Spinal cord (tissue), 10 donors: ENCODE measurements around the gene ITGA2B. TPM values are rescaled to one million over a fixed set of nuclear protein-coding genes. Genes with fewer than 3 reads are reported as not detected.

Experiments used
- DNase-seq, 6 donors: peaks; one replicate each; pipeline versions ENCODE4 v3.0.0 to v3.0.0-alpha.2; 2013 to 2015; ENCODE audit warnings: low spot score in 6 of 6, low read depth in 4 of 6
- H3K27ac ChIP-seq: one replicate; pipeline ENCODE4 v1.5.1; 2013; ENCODE audit warnings: low read depth, low read length, control low read depth
- H3K27me3 ChIP-seq: one replicate; pipeline ENCODE4 v1.6.1; 2013; ENCODE audit warnings: low read length; ENCODE audit not compliant: control insufficient read depth, insufficient read depth
- H3K36me3 ChIP-seq: one replicate; pipeline ENCODE4 v1.6.1; 2013; ENCODE audit warnings: low read length; ENCODE audit not compliant: control insufficient read depth, insufficient read depth
- H3K4me1 ChIP-seq: one replicate; pipeline ENCODE4 v1.6.1; 2013; ENCODE audit warnings: low read length; ENCODE audit not compliant: control insufficient read depth, insufficient read depth
- H3K4me3 ChIP-seq: one replicate; pipeline ENCODE4 v1.5.1; 2013; ENCODE audit warnings: low read depth, low read length, control low read depth
- H3K9me3 ChIP-seq: one replicate; pipeline ENCODE4 v1.6.1; 2013; ENCODE audit warnings: low read length; ENCODE audit not compliant: control insufficient read depth, insufficient read depth
- WGBS: methylation state at CpG from one replicate; pipeline ENCODE4 v1.1.5; 2013; ENCODE audit warnings: missing lambda C conversion rate; ENCODE audit not compliant: insufficient coverage; 5-methylcytosine and 5-hydroxymethylcytosine counted together
- polyA plus RNA-seq, 2 donors: library from polyadenylated mRNA; unstranded; fragments of 120-200 nt; gene quantifications; one replicate each; pipeline ENCODE4 v1.2.1, GENCODE V29; 2013; ENCODE audit not compliant: insufficient read length in 2 of 2
- total RNA-seq, 2 donors: library from RNA; depleted of rRNA in 1 of 2; stranded (reverse); fragments of 120-200 nt in 1 of 2; fragments of >200 nt in 1 of 2; gene quantifications; one replicate each; pipeline versions ENCODE4 v1.2.3 to v1.2.4, GENCODE V29; 2013 to 2014
- donor health status: healthy.

The ITGA2B gene
- total and polyA plus RNA-seq, 4 donors = 3.9 to 10.2 (median 5.5) TPM

- H3K36me3 ChIP-seq = peaks cover 29% of the 10 kb centered on the region
- no peaks in the 10 kb centered on the region for H3K9me3 ChIP-seq
- WGBS = 7% methylated on average over 3 of the region's 11 CpGs
- H3K4me1 ChIP-seq = peaks cover 32% of the 10 kb centered on the region
- H3K27me3 ChIP-seq = no peaks in the 10 kb centered on the region
- H3K4me3 ChIP-seq = peak overlapping the region; percentile 73
- peak overlapping the region; percentile 75 for H3K27ac ChIP-seq
- peak in 2 of 6 donors; percentile 38 to 40 for DNase-seq
Measured at GRCh38 chr17:44362459-44362948, 26.9 kb downstream of the ITGA2B start.

GRCh38 chr17:44361292-44362260 lies 27.9 kb downstream of the ITGA2B start:
- peaks cover 32% of the 10 kb centered on the region for H3K4me1 ChIP-seq
- peak overlapping the region; percentile 73 for H3K4me3 ChIP-seq
- 43% methylated on average over 3 of the region's 11 CpGs for WGBS
- DNase-seq = peak in 2 of 6 donors; percentile 80
- peak overlapping the region; percentile 31 for H3K27ac ChIP-seq
- peaks cover 32% of the 10 kb centered on the region for H3K36me3 ChIP-seq
- H3K27me3 ChIP-seq = no peaks in the 10 kb centered on the region
- H3K9me3 ChIP-seq = no peaks in the 10 kb centered on the region

DNA sequence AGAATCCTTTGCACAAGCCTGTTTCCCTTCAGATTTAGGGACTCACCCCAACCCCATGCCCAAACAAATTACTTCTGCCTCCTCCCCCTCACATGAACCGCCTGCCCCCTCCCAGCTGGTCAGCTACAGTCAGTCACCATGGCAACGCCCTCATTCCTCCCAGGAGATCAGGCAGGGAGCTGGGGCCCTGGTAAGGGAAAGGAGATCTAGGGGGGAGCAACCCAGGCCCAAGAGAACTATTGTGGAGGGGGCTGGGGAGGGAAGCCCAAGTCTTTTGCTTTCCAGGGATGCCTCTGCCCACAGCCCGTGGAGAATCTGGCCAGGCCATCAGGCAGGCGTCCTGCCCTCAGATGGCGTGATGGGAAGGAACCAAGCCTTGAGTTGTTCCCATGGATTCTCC lies 28.6 kb downstream of the ITGA2B start:
- H3K36me3 ChIP-seq = peaks cover 40% of the 10 kb centered on the region
- H3K4me1 ChIP-seq = peaks cover 32% of the 10 kb centered on the region
- peak overlapping the region; percentile 40 for H3K27ac ChIP-seq
- 14% methylated on average over 4 of the region's 5 CpGs for WGBS
- DNase-seq = peak in 2 of 6 donors; percentile 64 to 79
- H3K27me3 ChIP-seq = no peaks in the 10 kb centered on the region
- H3K4me3 ChIP-seq = no peak overlapping the region
- no peaks in the 10 kb centered on the region for H3K9me3 ChIP-seq

- Histone ChIP-seq H3K9me3 (no peaks in the 10 kb centered on the region), H3K27me3 (no peaks in the 10 kb centered on the region), H3K4me3 (no peak overlapping the region), H3K36me3 (peaks cover 47% of the 10 kb centered on the region), H3K27ac (no peak overlapping the region), H3K4me1 (peaks cover 36% of the 10 kb centered on the region)
- WGBS = 0% methylated on average over 1 of the region's 6 CpGs
- no peak for DNase-seq
Measured at GRCh38 chr17:44360144-44360533, 29.3 kb downstream of the ITGA2B start.

DNA sequence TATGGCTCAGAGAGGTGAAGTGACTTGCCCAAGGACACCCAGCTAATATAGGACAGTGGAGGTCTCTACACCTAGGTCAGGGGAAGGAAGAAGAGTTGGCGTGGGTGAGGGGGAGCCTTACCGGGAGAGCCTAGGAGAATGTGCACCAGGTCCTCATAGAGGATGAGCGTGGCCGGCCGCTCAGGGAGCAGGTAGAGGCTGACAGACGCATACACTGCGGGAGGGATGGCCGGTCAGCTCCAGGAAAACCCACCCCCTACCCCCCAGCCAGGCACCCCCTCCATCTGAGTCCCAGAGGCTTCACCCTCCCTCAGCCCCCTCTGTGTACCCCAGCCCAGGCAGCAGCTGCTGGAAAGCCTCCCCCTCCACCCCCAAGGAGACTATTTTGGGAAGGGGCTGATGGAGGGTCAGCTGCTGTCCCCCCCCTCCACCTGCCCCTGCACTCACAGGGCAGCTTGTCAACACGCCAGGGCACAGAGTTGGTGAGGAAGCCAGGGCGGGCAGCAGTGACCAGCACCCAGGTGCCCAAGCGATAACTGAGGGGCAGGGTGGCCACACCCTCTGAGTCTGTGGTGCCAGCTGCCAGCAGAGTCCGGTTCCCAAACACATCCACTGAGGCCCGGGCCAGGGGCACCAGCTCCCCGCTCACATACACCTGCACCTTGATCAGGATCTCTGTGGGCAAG lies 29.8 kb downstream of the ITGA2B start:
- no peak for DNase-seq
- Histone ChIP-seq H3K27me3 (no peaks in the 10 kb centered on the region), H3K36me3 (peaks cover 51% of the 10 kb centered on the region), H3K4me3 (no peak overlapping the region), H3K27ac (no peak overlapping the region), H3K4me1 (peaks cover 40% of the 10 kb centered on the region), H3K9me3 (no peaks in the 10 kb centered on the region)
- 84% methylated on average over 5 of the region's 14 CpGs for WGBS

DNA sequence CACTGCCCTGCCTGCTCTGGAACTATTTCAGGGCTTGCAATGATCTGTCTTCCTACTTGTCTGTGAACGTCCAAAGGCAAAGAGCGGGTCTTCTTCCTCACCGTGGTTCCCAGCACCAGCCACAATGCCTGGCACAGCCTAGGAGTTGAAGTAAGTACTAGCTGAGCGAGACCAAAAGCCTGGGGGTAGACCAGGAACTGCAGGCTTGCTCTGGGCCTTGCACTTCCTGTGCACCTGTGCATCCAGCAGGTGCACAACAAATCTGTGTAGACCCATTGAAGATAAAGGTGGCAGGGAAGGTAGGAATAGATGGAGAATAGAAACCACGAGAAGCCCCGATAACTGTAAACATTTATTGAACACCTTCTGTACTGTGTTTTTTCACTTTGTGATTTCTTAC lies 30.4 kb downstream of the ITGA2B start:
- DNase-seq = no peak
- H3K9me3 ChIP-seq = no peaks in the 10 kb centered on the region
- H3K4me1 ChIP-seq = peaks cover 41% of the 10 kb centered on the region
- peaks cover 55% of the 10 kb centered on the region for H3K36me3 ChIP-seq
- H3K27me3 ChIP-seq = no peaks in the 10 kb centered on the region
- H3K27ac ChIP-seq = no peak overlapping the region
- H3K4me3 ChIP-seq = no peak overlapping the region
- 68% methylated on average over 4 of the region's 6 CpGs for WGBS

DNA sequence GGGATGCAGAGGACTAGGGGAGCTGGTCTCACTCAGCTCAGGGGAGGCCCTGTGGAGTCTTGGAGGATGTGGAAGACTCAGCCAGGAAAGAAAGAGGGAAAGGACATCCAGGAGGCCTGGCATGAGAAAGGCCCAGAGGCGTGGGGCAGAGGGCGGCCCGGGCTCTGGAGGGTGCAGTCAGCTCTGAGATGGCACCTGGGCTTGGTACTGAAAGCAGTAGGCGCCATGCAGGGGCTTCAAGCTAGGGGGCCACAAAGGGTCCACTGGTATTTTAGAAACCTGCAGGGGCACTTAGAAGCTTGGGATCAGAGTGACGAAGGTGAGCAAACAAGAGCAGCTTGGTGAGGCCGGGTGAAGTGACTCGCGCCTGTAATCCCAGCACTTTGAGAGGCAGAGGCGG lies 31.4 kb downstream of the ITGA2B start:
- DNase-seq = no peak
- H3K4me1 ChIP-seq = peaks cover 46% of the 10 kb centered on the region
- H3K27ac ChIP-seq = no peak overlapping the region
- H3K4me3 ChIP-seq = no peak overlapping the region
- WGBS = 86% methylated on average over 9 of the region's 9 CpGs
- H3K36me3 ChIP-seq = peaks cover 64% of the 10 kb centered on the region
- H3K9me3 ChIP-seq = no peaks in the 10 kb centered on the region
- H3K27me3 ChIP-seq = no peaks in the 10 kb centered on the region

- Histone ChIP-seq H3K4me1 (peaks cover 41% of the 10 kb centered on the region), H3K4me3 (no peak overlapping the region), H3K27ac (no peak overlapping the region), H3K9me3 (no peaks in the 10 kb centered on the region), H3K36me3 (peaks cover 80% of the 10 kb centered on the region), H3K27me3 (no peaks in the 10 kb centered on the region)
- no peak for DNase-seq
- WGBS = 86% methylated on average over 11 of the region's 11 CpGs
Measured at GRCh38 chr17:44356241-44356640, 33.2 kb downstream of the ITGA2B start.

- WGBS = 88% methylated on average over 14 of the region's 17 CpGs
- no peak for DNase-seq
- H3K4me1 ChIP-seq = peaks cover 40% of the 10 kb centered on the region
- H3K4me3 ChIP-seq = no peak overlapping the region
- H3K9me3 ChIP-seq = no peaks in the 10 kb centered on the region
- H3K27me3 ChIP-seq = no peaks in the 10 kb centered on the region
- peaks cover 81% of the 10 kb centered on the region for H3K36me3 ChIP-seq
- no peak overlapping the region for H3K27ac ChIP-seq
Measured at GRCh38 chr17:44355642-44356099, 33.8 kb downstream of the ITGA2B start.
